OCI-LY3 (cell line): ENCODE data around the gene ZNF689.
"Not testable (repeated sequence)": the region's sequence is repeated elsewhere in the genome, so short reads cannot be mapped to it uniquely, and the experiment has no call there.

Experiments used
- H2AFZ ChIP-seq: fragments of 200-600, 300-600 bp; shearing (Covaris generic); 2 replicates; pipeline ENCODE4 v1.6.0; 2014; ENCODE audit warnings: antibody characterized with exemption, low read depth, low read length
- H3K27ac ChIP-seq: fragments of 200-600, 300-600 bp; sonication (generic); 2 replicates; pipeline ENCODE4 v1.5.1; 2014; ENCODE audit warnings: mild to moderate bottlenecking, low read length, moderate library complexity, mixed read lengths
- H3K27me3 ChIP-seq: fragments of 200-600, 300-600 bp; sonication (generic); 2 replicates; pipeline ENCODE4 v1.6.1; 2014; ENCODE audit warnings: low read depth, low read length, mixed read lengths
- H3K36me3 ChIP-seq: fragments of 200-600, 300-600 bp; sonication (generic); replicated peaks from 2 replicates; pipeline ENCODE3; 2014; ENCODE audit warnings: low read depth, low read length, mixed read lengths
- H3K4me1 ChIP-seq: fragments of 300-600, 200-600 bp; sonication (generic); 2 replicates; pipeline ENCODE4 v1.6.1; 2014; ENCODE audit warnings: low read length, mixed read lengths
- H3K4me2 ChIP-seq: fragments of 200-600, 300-600 bp; sonication (generic); 2 replicates; pipeline ENCODE4 v1.6.1; 2014; ENCODE audit warnings: low read length, mixed read lengths
- H3K4me3 ChIP-seq: fragments of 300-600, 200-600 bp; sonication (generic); 2 replicates; pipeline ENCODE4 v1.5.1; 2014; ENCODE audit warnings: antibody characterized with exemption, mild to moderate bottlenecking, low read length, moderate library complexity
- H3K79me2 ChIP-seq: fragments of 300-600, 200-600 bp; shearing (Covaris generic); 2 replicates; pipeline ENCODE4 v1.6.1; 2014; ENCODE audit warnings: mild to moderate bottlenecking, low read length, mixed read lengths
- H3K9ac ChIP-seq: fragments of 300-600, 200-600 bp; shearing (Covaris generic); 2 replicates; pipeline ENCODE4 v1.6.0; 2014; ENCODE audit warnings: mild to moderate bottlenecking, low read length, moderate library complexity
- H3K9me3 ChIP-seq: fragments of 200-600, 300-600 bp; shearing (Covaris generic); 2 replicates; pipeline ENCODE4 v1.6.1; 2014; ENCODE audit warnings: low read length, mixed read lengths; ENCODE audit not compliant: insufficient read depth
- H4K20me1 ChIP-seq: fragments of 200-600, 300-600 bp; sonication (generic); 2 replicates; pipeline ENCODE4 v1.6.1; 2016; ENCODE audit warnings: low read length, mixed read lengths; ENCODE audit not compliant: insufficient read depth
- CTCF ChIP-seq: fragments of 200-600, 300-600 bp; sonication (generic); IDR thresholded peaks from 2 replicates; pipeline ENCODE4 v1.5.1; 2014; ENCODE audit warnings: antibody characterized with exemption, low read length, low read depth
- EZH2phosphoT487 ChIP-seq: fragments of 200-600 bp; shearing (Covaris generic); IDR thresholded peaks from 2 replicates; pipeline ENCODE4 v1.6.1; 2018; ENCODE audit warnings: antibody characterized with exemption, mixed run types, low read depth

ZNF689 gene

GRCh38 chr16:30592871-30593270 is 17.3 kb downstream of the ZNF689 start:
- Histone ChIP-seq H3K79me2 (no peaks in the 10 kb centered on the region), H3K36me3 (no peaks in the 10 kb centered on the region), H3K4me3 (no peak overlapping the region), H2AFZ (no peak overlapping the region), H3K4me1 (no peaks in the 10 kb centered on the region), H4K20me1 (no peaks in the 10 kb centered on the region), H3K9me3 (peaks cover 6% of the 10 kb centered on the region; the same call in 1 of the 2 replicates), H3K27me3 (peaks cover 5% of the 10 kb centered on the region; the same call in 1 of the 2 replicates), H3K27ac (no peak overlapping the region), H3K4me2 (no peak overlapping the region), H3K9ac (no peak overlapping the region)
- no peak for TF ChIP-seq EZH2phosphoT487
- TF ChIP-seq CTCF, result no peak

GRCh38 chr16:30590869-30591268 is 19.3 kb downstream of the ZNF689 start:
- not testable (repeated sequence) for H3K36me3 ChIP-seq, H3K27me3 ChIP-seq, H3K9me3 ChIP-seq, H3K27ac ChIP-seq, H3K4me3 ChIP-seq, H3K9ac ChIP-seq, H3K4me1 ChIP-seq, H2AFZ ChIP-seq, H3K4me2 ChIP-seq, H3K79me2 ChIP-seq, H4K20me1 ChIP-seq

GRCh38 chr16:30589582-30589981 is 20.6 kb downstream of the ZNF689 start:
- H3K9me3 ChIP-seq, H3K27ac ChIP-seq, H3K36me3 ChIP-seq, H4K20me1 ChIP-seq, H3K79me2 ChIP-seq, H3K4me3 ChIP-seq, H2AFZ ChIP-seq, H3K4me1 ChIP-seq, H3K9ac ChIP-seq, H3K27me3 ChIP-seq, H3K4me2 ChIP-seq: not testable (repeated sequence)

- Histone ChIP-seq H3K9me3 (no peaks in the 10 kb centered on the region), H3K4me1 (no peaks in the 10 kb centered on the region), H3K79me2 (no peaks in the 10 kb centered on the region), H3K4me3 (no peak overlapping the region), H3K4me2 (no peak overlapping the region), H2AFZ (no peak overlapping the region), H4K20me1 (no peaks in the 10 kb centered on the region), H3K27me3 (no peaks in the 10 kb centered on the region), H3K27ac (no peak overlapping the region), H3K36me3 (no peaks in the 10 kb centered on the region), H3K9ac (no peak overlapping the region)
- TF ChIP-seq CTCF (no peak), EZH2phosphoT487 (no peak)
Measured at GRCh38 chr16:30588651-30589050, 21.5 kb downstream of the ZNF689 start.

- Histone ChIP-seq H3K27ac (no peak within 1 kb of the TSS), H3K9me3 (no peaks in the 10 kb centered on the region), H3K9ac (no peak within 1 kb of the TSS), H3K4me1 (no peaks in the 10 kb centered on the region), H3K27me3 (no peaks in the 10 kb centered on the region), H2AFZ (no peak within 1 kb of the TSS), H3K4me3 (no peak within 1 kb of the TSS), H4K20me1 (no peaks in the 10 kb centered on the region), H3K36me3 (no peaks in the 10 kb centered on the region), H3K79me2 (no peaks in the 10 kb centered on the region), H3K4me2 (no peak within 1 kb of the TSS)
- TF ChIP-seq CTCF, result no peak
- no peak for TF ChIP-seq EZH2phosphoT487
Measured at GRCh38 chr16:30585400-30586191, 24.6 kb downstream of the ZNF689 start, which contains the start of gene ZNF785. Gene ZNF785, minus strand, starts transcription at chr16:30585697. Its CDS starts 86 bp downstream, at chr16:30585611.
